DMS 273 (cell line): ENCODE measurements around the gene SELPLG.
A peak's percentile ranks its signal among the peaks of the same experiment; 100 is the strongest.
"Not testable (repeated sequence)": the region's sequence is repeated elsewhere in the genome, so short reads cannot be mapped to it uniquely, and the experiment has no call there.

Experiments
- DNase-seq: peaks from one replicate; lab custom pipeline; 2025; ENCODE audit not compliant: unreplicated experiment; lab: John Stamatoyannopoulos, UW

SELPLG gene

DNA sequence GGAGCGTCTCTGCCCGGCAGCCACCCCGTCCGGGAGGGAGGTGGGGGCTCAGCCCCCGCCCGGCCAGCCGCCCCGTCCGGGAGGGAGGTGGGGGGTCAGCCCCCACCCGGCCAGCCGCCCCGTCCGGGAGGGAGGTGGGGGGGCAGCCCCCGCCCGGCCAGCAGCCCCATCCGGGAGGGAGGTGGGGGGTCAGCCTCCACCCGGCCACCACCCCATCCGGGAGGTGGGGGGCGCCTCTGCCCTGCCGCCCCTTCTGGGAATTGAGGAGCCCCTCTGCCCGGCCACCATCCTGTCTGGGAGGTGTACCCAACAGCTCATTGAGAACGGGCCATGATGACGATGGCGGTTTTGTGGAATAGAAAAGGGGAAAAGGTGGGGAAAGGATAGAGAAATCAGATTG is 22.6 kb upstream of the SELPLG start:
- DNase-seq, result not testable (repeated sequence)

DNA sequence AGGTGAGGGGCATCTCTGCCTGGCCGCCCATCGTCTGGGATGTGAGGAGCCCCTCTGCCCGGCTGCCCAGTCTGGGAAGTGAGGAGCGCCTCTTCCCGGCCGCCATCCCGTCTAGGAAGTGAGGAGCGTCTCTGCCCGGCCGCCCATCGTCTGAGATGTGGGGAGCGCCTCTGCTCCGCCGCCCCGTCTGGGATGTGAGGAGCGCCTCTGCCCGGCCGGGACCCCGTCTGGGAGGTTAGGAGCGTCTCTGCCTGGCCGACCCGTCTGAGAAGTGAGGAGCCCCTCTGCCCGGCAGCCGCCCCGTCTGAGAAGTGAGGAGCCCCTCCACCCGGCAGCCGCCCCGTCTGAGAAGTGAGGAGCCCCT is 22.1 kb upstream of the SELPLG start:
- DNase-seq, result not testable (repeated sequence)

DNA sequence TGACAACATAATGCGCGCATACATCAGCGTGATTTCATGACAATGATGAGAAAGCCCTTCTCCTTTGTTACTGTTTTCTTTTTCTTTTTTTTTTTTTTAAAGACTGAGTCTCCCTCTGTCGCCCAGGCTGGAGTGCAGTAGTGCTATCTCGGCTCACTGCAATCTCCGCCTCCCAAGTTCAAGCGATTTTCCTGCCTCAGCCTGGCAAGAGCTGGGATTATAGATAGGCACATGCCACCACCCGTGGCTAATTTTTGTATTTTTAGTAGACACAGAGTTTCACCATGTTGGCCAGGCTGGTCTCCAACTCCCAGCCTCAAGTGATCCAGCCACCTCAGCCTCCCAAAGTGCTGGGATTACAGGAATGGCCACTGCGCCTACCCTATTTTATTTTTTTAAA is 20.9 kb upstream of the SELPLG start:
- not testable (repeated sequence) for DNase-seq

DNA sequence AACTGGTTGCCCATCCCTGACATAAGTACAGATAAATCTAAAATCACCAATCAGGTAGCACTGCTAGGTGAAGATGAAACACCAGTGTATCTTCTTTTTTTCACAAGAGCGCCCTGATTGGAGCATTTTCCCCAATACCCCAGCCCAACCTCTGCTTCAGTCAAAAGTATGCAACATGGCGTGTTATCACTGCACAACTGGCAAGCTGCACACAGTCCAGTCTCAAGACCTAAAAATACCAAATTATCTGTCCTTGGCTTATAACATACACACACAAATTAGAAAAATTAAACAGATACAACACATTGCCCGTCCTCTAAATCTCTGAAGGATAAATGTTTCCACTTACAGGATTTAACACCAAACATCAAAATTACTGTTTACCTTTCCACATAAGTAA is 20.2 kb upstream of the SELPLG start:
- DNase-seq, result no peak

DNA sequence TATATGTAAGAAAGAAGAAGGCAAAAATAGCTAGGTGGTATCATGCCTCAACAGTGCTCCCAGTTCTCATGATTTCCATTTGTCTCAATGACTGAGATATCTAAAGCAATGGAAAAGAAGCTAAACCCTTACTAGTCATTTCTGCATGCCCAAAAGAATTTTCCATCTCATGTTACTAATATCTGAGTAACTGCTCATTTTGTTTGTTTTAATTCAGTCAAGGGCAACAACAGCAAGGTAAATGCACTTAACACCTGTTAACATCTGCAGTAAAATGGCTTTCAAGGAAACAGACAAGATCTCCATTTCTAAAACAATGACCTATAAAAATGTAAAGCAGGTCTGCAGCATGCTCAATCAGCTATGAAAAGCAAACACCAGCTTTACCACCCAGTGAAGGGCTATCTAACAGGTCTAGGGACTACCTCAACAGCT is 19.4 kb upstream of the SELPLG start:
- no peak for DNase-seq

DNA sequence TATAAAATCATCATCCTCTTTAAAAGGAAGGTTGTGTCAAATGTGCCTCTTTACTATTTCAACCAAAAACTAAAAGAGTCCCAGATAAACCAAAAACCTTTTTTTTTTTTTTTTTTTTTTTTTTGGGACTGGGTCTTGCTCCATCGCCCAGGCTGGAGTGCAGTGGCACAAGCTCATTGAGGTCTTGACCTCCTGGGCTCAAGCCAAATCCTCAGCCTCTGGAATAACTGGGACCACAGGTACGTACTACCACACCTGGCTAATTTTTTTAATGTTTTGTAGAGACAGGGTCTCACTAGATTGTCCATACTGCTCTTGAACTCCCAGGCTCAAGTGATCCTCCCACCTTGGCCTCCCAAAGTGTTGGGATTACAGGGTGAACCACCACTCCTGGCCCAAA is 16.4 kb upstream of the SELPLG start:
- DNase-seq, result no peak

DNA sequence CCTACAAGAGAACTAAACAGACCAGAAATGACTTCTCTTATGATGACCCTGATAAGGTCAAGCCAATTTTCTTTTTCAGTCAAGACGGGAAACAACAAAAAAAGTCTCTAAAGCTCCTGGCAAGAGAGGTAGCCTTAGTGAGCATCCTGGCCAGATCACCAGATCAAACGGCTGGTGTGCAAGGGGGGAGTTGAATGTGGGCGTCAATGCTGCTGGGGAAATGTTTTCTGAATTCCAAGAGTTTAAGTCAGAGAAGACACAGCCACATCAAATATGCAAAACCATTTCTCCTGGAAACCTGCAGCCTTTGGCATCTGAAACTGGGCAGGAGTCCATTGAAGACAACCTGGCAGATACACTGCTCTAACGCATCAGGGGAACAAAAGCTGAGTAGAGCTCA is 16.0 kb upstream of the SELPLG start:
- DNase-seq, result no peak

DNA sequence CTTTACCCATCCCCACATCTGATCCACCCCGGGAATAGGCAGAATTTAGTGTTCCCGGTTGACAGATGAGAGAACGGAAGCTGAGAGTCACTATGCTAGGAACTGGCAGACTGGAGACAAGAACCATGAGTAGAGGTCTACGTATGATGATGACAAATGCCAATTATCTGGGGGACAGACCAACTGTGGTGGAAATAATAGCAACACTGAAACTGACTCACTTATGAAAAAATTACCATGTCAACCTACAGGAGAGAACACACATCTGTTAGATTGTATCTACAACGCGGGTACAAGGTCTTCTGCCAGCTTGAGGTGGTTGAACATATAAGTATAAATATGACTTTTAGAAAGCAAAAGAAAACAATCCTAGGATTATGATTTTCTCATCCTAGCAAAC is 15.4 kb upstream of the SELPLG start:
- no peak for DNase-seq

DNA sequence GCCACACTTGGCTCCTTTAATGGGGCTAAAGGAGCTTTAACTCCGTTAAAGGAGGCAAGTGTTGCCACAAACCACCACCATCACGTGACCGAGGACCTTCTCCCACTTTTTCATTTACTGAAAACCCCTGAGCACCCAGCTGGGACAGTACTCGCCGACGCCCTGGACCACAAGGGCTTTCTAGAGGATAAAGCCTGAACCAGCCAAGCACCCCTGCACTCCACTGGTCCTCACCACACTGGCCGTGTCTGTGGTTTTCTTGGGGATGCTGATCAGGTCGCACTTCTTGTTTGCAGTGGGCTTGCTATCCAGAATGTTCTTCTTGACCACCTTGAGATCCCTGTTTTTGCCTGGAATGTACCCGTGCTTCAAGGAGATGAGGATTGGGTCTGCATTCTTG is 14.7 kb upstream of the SELPLG start:
- DNase-seq, result no peak

DNA sequence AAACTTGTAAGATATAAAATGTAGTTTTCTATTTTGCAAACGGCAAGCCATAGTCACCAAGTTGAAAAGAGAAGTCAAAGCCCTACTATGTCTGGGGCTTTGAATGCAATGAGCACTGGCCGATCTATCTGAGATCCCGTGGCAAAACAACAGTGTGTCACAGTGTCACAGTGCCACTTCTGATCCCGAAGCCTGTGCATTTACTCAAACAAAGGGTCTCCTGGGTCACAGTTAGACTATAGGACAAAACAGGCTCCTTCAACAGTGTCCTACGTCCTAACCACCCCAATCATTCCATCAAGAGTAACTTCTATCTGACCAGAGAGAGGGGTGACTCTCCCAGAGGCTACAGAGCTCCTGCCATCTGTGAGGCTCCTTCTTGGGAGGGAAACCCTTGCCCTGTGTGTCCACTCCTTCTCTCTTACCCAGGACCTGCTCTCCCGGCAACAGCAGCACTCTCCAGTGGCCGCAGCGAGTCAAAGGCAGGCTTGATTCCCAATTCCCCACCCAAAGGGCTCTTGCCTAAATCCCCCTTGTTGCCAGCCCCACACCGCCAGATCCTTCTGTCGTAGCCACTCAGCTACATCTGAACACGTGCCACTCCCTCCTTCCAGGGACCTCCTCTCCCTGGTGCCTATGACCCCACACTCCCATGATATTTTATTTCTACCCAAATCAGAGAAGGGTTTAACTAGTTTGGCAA is 14.0 kb upstream of the SELPLG start:
- DNase-seq, result no peak

DNA sequence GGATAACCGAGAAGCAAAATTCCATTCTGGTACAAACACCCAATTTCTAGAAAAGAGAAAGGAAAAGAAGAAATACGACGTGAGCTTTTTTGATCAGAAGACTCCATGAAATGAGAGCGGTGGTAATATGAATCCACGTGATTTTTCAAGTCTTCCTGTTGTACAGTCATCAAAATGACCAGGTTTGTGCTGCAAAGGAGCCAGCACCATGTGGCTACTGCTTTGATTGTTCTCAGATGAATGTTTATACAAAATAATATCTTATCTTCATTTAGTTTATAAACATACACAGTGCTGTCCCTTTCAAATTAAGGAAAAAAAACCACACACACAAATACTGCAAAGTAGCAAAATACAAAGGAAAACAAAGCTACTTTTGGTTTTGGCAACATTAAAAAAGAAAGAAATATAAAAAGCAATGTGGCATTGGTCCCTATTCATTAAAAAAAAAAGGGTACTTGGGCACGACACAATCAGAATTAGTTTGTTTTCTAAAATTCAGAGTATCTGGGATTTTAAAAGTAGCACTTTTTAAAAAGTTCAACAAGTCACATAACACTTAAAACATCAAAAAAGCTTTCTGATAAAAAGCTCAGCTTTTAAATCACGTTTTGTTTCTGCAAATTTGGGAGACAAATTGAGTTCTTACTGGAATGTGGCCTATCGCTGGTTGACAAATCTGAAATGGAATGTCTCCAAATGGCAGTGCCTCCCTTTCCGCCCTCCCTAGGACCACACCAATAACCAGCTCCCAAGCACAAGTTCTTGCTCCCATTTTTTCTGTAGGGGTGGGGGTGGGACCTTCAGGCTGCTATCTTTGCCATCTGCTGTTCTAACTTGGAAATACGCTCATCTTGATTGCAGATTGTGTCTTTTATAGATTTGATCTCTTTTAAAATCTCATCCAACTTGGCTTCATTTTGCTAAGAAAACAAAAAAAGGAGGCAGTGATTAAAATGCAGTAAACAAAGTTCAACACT is 13.2 kb upstream of the SELPLG start:
- peak; percentile 19 for DNase-seq

DNA sequence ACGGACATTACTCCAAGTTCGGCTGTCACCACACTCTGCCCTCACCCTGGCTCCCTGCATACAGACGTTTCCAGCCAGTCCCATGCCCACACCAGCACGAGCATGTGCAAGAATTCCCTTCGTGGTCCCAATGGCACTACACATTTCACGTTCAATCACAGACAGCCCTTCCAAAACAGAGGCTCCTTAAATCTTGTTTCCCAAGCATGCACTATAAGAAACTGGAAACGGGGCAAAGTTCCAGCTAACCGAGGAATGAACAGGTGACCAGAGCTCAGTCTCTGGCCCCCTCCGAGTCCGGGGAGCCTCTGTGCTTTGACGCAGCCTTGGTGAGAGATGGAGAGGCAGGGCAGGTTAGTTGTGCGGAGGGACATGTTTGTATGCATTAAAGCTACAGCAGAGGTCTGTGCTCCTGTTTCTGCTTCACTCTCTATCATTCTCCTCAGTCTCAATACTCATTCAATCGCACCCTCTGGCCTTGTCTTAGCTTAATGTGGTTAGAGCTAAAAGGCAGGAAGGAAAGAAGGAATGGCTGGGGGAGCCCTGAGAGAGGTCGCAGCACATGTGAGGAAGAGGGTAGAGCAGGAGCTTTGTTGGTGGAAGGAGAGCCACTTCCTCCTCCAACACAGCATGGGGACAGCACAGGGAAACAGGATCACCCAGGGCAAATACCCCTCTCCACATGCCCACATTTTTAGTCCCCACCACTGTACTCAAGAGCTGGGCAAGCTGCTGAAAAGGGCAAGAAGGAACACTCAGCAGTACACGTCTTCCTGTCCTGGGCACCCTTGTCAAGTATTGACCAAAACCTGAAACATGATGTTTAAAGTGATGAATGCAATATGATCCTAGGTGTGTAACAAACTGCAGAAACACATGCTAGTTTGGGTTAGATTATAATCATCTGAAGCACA is 12.2 kb upstream of the SELPLG start:
- no peak for DNase-seq

DNA sequence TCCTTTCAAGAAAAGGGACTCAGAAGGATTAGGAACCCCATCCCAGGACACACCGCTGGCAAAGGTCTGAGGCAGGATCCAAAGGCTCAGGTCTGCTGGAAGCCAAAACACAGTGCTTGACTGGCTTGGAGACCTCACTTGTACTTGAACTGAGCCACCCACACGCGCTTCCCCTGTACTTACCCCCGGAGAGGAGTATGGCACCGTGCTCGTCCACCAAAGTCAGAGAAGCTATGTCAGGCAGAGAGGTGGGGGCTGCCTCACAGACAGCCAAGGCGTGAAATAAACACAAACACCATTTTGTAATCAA is 11.1 kb upstream of the SELPLG start:
- no peak for DNase-seq

DNA sequence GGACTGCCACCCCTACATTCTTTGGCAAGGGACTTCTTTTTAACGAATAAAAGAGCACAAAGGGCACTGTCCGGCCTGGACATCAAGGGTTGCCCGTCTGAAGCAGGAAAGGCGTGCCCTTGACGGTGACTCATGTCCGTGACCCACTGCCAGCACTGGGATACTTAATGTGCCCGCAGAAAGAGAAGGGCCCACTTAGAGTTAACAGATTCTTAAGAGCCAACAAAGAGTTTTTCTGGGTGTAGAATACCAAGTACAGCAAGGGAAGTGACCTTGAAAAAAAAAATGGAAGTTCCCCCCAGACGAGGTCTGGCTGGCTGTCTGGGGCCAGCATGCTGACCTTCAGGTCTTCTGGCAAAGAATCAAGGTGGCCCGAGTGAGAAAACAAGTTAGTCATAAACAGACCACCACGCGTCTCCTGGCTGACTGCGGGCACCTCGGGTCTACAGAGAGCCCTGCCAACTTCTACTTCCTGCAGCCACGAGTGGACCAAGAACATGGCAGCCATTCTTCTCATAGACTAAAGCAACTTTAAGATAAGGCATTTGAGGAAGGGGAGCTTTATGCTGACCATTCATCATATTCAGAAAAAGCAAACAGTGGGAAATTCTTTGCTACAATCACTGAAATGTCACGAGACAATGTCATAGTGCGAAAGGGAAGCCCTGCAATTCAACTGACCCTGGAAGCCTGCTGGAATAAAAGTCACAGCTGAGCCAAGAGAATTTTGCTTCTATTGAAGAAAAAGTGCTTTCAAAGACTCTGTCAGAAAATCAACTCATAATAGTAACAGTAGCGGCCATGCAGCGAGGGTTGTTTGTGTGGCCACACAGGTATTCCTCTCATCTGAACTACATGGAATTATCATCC is 10.5 kb upstream of the SELPLG start:
- DNase-seq, result no peak

DNA sequence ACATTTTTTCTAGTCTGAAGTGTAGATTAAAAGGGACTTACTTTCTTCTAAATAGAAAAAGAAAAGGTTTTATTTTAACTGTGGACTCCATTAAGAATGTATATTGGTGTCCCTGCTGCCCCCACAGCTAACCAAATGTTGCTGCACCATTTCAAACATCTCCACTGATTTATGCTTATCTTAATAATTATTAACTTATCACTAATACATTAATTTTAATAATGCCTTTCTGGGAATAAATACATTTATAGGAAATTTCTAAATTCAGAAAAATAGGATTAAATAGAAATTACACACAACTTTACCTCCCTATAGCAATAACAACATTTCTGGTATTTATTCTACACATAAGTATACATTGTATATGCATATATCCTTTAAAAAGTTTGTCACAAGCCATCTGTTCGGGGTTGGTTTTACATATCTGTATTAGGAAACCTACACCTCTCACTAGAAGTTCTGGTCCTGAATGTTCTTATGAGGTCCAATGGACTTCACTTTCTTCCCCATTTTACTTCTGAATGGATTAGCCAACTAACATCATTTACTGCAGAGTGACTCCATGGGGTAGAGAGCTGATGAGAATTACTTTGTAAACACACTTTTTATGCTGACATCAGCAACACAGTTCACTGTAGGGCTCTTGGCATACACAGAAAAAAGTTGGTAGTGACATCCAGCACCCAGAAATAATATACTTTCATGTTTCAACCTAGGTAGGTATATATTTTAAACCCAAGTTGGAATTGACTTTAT is 9.4 kb upstream of the SELPLG start:
- peak; percentile 14 for DNase-seq

DNA sequence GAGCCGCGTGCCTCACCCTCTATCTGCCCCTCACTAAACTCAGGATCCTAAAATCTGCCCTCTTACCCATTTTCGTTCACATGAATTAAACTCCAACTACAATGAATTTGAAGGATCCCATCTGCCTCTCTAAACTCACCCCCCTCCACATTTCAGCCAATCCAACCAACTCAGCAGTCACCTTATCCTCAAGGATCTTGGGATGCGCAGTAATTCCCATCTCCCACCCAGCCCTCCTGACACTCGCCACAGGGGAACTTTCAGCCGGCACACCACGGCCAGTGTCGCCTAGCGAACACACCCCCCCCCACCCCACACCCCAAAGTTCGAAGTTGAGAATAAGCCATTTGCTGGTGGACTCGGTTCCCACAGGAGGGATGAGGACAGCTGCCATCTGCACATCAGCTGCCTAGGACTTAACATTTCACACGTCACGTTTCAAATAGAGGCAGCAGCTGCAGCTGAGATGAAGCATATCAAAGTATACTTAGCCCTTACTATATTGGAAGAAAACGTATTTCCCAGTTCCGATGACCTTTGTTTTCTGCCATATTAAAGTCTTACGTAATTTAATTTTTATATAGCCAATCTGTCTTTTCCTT is 8.7 kb upstream of the SELPLG start:
- peak; percentile 86 for DNase-seq

DNA sequence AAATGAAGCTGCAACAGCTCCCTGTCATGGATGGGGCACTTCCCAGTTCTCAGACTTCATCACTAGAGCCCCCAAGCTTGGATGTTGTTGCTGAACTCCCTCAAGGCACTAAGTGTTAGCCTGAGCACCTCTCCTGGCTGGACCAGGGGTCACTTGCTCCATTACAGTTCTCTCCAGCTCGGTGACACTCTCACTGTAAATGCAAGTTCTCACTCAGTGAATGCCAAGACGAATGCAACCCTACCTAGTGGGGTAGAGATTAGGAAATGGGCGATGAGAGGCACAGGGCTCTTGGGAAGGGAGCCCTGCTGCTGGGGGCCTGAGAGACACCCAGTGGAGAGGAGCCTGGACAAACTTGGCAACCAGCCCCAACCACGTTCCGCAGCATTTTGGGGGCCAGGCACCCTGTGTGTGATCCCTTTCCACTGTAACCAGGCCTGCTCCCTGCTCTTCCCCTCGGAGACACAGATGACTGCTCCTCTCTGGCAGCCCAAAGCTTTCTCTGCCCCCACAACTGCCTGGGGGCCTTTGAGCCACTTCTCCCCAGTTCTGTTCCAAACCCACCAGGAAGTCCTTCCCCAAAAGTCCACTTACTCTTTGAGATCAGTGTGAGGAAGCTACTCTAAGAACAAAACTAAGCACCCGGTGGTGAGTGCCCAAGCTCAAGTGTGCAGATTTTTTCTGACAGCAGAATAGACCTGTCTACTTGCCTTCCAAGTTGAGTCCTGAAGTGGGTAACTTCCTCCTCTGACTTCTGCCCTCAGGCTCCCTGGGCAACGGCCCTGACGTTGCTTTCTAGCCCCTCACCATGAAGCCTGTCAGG is 8.0 kb upstream of the SELPLG start:
- peak; percentile 58 for DNase-seq

DNA sequence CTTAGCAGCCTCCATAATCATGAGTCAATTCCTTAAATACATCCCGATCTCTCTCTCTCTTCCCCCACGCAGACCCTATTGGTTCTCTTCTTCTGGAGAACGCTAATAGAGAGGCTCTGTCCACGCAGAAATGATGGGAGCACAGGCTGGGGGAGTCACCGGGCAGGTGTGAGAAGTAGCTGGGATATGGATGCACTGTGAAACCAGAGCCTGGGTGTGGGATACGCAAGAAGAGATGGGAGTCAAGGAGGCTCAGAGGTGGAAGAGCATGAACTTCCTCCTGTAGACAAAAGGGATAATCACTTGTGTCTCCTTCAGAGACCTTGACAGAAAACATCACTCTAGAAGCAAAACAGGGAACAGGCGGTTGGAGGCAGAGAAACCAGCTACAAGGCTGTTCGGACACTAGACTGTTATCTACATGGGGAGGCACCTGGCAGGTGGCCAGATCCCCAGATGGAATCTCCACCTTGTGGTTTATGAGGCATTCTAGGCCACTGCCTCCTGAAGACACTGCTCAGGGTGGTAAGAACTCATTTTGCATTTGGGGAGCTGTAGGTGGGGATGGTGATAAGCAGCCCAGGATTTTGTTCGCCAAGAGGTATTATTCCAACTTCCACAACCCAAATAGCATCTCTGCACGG is 7.2 kb upstream of the SELPLG start:
- DNase-seq, result peak; percentile 86
